GM18519 (cell line): ENCODE measurements around the gene CDKN1C.

Source experiments
- ATAC-seq: cut with Tn5 transposase; IDR thresholded peaks from one replicate; pipeline ENCODE4 v1.9.1; 2021; ENCODE audit warnings: mild to moderate bottlenecking, moderate library complexity; ENCODE audit not compliant: unreplicated experiment, low FRiP score

CDKN1C gene

GRCh38 chr11:2890466-2891294 lies 5.1 kb upstream of the CDKN1C start:
- no peak for ATAC-seq

- no peak for ATAC-seq
These were observed 4.0 kb upstream of the CDKN1C start for GRCh38 chr11:2889362-2890273.

GRCh38 chr11:2888266-2888968 lies 2.8 kb upstream of the CDKN1C start:
- ATAC-seq, result no peak

GRCh38 chr11:2887515-2888195 lies 2.1 kb upstream of the CDKN1C start:
- ATAC-seq, result no peak

DNA sequence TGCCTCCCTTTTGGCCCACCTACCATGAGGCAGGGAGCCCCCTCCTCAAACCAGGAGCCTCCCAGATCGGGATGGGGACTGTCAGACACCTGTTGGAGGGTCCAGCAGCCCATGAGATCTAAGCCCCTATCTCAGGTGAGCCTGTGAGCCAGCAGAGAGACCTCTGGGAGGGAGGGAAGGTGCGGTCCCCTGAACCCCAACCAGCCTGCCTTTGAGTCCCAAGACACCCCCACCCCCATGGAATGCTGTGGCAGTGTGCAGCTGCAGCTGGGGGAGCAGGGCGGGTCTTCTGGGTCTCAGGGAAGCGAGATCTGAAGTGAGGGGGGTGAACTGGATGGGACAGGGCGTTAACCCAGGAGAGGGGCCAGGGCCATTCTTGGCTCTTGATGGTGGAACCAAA lies 1.4 kb upstream of the CDKN1C start:
- ATAC-seq, result no peak

DNA sequence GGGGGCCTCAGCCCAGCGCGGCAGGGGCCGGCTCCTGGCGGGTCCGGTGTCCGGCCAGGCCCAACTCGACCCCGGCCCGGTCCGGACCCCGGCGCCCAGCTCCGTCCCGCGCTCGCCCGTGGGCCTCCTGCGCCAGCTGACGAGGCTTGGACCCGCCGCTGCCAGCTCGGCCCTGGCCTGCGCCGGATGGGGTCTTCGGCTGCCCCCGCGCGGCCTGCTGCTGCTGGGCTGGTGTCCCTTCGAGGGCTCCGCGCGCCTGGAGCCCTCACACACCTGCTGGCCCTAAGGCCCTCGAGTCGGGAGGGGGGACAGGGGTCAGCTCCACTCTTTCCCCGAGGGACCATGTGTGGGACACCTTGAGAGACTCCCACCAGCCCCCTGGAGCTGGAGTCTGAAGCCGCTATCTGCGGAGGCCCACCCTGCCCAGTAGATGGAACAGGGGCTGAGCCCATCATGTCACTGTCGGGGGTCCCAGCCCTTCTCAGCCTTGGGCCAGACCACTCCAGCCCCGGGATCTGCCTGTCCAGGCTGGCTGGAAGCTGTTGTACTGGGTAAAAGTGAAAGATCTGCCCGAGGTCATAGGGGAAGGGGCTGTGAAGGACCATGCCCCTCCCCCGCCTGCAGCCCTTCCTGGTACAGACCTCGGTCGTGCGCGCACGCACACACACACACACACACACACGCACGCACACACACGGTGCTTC lies 768 bp upstream of the CDKN1C start:
- no peak for ATAC-seq

- no peak for ATAC-seq
These were observed 428 bp downstream of the CDKN1C start for GRCh38 chr11:2885017-2885677.

GRCh38 chr11:2883979-2884815 lies 1.4 kb downstream of the CDKN1C start:
- no peak for ATAC-seq

- no peak for ATAC-seq
These were observed 2.0 kb downstream of the CDKN1C start for GRCh38 chr11:2883640-2883978.

DNA sequence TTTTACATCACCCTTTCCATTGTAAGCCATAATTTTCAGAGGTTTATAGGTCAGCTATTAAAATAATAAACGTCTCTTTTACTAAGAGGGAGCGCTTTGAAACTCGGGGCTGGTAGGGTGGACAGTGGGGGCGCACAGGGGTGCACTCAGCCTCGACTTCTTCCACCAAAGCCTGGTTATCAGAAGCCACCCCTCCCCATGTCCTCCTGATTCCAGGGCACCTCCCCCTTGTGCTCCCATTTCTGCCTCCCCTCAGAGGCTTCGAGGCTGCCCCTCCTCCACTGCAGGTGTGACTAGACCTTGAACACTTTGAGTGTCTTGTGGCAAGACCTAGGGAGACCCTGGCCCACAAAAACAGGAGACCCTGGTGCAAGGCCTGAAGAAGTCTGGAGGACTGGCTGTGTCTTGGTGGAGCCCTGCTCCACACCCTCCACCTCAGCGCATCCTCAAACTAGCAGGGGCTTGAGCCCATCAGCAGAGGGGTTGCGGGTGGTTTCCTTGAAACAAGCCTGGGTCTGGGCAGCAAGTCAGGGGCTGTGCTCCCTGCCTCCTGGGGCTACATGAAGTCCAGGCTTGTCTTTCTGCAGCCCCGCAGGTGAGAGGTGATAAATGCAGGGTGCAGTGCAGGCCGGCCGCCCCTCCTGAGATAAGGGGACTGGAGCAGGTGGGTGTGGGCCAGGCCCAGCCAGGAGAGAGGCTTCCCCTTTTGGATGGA lies 3.0 kb downstream of the CDKN1C start:
- no peak for ATAC-seq

- no peak for ATAC-seq
These were observed 3.6 kb downstream of the CDKN1C start for GRCh38 chr11:2881981-2882375.

GRCh38 chr11:2881076-2881980 lies 4.2 kb downstream of the CDKN1C start:
- no peak for ATAC-seq

DNA sequence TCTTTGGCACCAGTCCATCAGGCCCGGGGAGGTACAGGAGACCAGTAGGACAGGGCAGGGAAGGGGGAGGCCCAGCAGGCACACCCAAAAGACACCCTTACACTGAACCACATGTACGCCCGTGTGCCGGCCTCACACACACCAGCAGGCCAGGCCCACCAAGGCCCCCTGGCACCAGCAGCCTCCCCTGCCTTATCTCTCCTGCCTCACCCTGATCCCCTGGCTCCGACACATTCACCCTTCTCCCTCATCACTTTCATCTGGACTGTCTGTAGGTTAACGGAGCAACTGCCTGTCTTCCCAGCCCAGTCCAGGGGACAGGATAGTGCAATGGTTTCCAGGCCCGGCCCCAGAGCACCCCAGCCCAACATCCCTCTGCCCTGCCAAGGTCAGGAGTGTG lies 4.9 kb downstream of the CDKN1C start:
- no peak for ATAC-seq

- no peak for ATAC-seq
These were observed 6.8 kb downstream of the CDKN1C start for GRCh38 chr11:2878782-2879181.

DNA sequence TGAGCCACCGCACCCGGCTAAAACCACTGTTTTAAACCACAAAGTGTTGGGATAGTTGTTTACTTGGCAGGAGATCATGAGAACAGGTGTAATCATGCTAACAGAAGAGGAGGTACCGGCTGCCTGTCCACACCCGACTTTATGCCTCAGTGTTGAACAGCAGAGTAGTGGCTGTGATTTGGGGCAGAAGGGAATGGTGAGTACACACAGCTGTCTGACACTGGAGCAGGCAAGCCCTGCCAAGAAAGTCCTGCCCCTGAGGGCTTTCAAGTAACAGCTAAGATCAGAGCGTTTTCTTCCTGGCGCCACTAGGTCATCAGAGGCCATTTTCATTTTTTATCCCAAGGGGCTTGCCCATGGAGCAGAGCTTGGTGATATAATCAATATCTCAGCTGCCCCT lies 8.1 kb downstream of the CDKN1C start:
- no peak for ATAC-seq

- no peak for ATAC-seq
These were observed 10.6 kb downstream of the CDKN1C start for GRCh38 chr11:2874963-2875362.
